SU-DHL-6 (cell line): Measurements from ENCODE around the gene SLC35A3.

ENCODE experiments used
- H2AFZ ChIP-seq: fragments of 200-600 bp; sonication (generic); 2 replicates; pipeline ENCODE4 v1.6.1; 2014; ENCODE audit warnings: low read depth, mild to moderate bottlenecking, moderate library complexity, mixed read lengths, antibody characterized with exemption, low read length; ENCODE audit not compliant: severe bottlenecking
- H3F3A ChIP-seq: fragments of 200-600 bp; shearing (Covaris generic); 2 replicates; pipeline ENCODE4 v1.6.0; 2016; ENCODE audit warnings: antibody characterized with exemption, mild to moderate bottlenecking; ENCODE audit not compliant: insufficient read depth
- H3K27ac ChIP-seq: fragments of 200-600 bp; sonication (generic); 2 replicates; pipeline ENCODE4 v1.5.1; 2016; ENCODE audit warnings: low read depth, mild to moderate bottlenecking, low read length, moderate library complexity, mixed read lengths
- H3K27me3 ChIP-seq: fragments of 200-600 bp; sonication (generic), shearing (Covaris generic); 2 replicates; pipeline ENCODE4 v1.6.0; 2014; ENCODE audit warnings: mild to moderate bottlenecking, low read length
- H3K36me3 ChIP-seq: fragments of 200-600 bp; sonication (generic); 2 replicates; pipeline ENCODE4 v1.6.1; 2014; ENCODE audit warnings: mild to moderate bottlenecking, low read length, mixed read lengths
- H3K4me2 ChIP-seq: fragments of 300-600, 200-600 bp; shearing (Covaris generic), sonication (generic); 2 replicates; pipeline ENCODE4 v1.6.0; 2014; ENCODE audit warnings: low read length, low read depth, mild to moderate bottlenecking; ENCODE audit not compliant: poor library complexity, severe bottlenecking
- H3K4me3 ChIP-seq: fragments of 200-600 bp; sonication (generic); 2 replicates; pipeline ENCODE4 v1.5.1; 2014; ENCODE audit warnings: antibody characterized with exemption, low read length, mild to moderate bottlenecking, mixed read lengths; ENCODE audit not compliant: insufficient read depth, poor library complexity, severe bottlenecking
- H3K79me2 ChIP-seq: fragments of 200-600 bp; sonication (generic); 2 replicates; pipeline ENCODE4 v1.6.1; 2014; ENCODE audit warnings: mild to moderate bottlenecking, low read length, moderate library complexity; ENCODE audit not compliant: insufficient read depth
- H3K9ac ChIP-seq: fragments of 200-600 bp; sonication (generic); 2 replicates; pipeline ENCODE4 v1.7.0; 2014; ENCODE audit warnings: mild to moderate bottlenecking, low read length
- H3K9me2 ChIP-seq: fragments of 200-600 bp; sonication (generic); replicated peaks from 2 replicates; pipeline ENCODE4 v1.6.1; 2014; ENCODE audit warnings: low read length; ENCODE audit not compliant: insufficient read depth
- H3K9me3 ChIP-seq: fragments of 200-600 bp; sonication (generic); 2 replicates; pipeline ENCODE4 v1.6.1; 2014; ENCODE audit warnings: low read length, mixed read lengths; ENCODE audit not compliant: insufficient read depth
- H4K20me1 ChIP-seq: fragments of 200-600 bp; sonication (generic); 2 replicates; pipeline ENCODE4 v1.6.1; 2014; ENCODE audit warnings: low read depth, mild to moderate bottlenecking, antibody characterized with exemption, low read length, moderate library complexity, mixed read lengths
- EZH2phosphoT487 ChIP-seq: fragments of 200-600 bp; sonication (generic), shearing (Covaris generic); conservative IDR thresholded peaks from 2 replicates; pipeline ENCODE4 v1.6.1; 2018; ENCODE audit warnings: mild to moderate bottlenecking, antibody characterized with exemption, low read length, moderate library complexity, mixed read lengths
- TF ChIP-seq, protein P1 (sequence below): fragments of 200-600 bp; sonication (generic); IDR thresholded peaks from one replicate; pipeline ENCODE4 v1.5.1; 2017; ENCODE audit warnings: antibody characterized with exemption, mild to moderate bottlenecking, low read length, moderate library complexity; ENCODE audit not compliant: insufficient read depth, poor library complexity, severe bottlenecking

The SLC35A3 gene

DNA sequence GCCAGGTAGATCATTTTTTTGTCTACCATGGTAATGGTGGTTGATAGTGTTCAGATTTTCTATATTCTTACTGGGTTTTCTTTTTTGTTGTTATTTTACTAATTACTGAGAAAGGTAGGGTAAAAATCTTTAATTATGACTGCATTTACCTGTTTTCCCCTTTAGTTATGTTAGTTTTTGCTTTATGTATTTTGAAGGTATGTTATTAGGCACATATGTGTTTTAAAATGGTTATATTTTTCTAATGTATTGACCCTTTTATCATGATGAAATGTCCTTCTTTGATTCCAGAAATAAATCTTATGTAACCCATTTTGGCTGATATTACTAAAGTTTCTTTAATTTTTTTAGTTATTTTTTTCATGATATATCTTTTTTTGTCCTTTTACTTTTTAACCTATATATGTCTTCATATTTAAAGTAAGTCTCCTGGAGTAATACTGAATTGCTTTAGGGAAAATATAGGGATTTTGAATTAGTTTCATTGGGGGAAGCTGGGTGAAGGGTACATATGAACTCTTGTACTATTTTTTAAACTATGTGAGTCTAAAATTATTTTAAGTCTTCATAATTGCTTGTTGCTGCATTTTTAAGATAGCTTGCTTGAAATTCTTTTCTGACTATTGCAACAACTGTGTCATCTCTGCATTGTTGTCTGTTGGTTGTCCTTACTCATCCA lies 22.4 kb downstream of the SLC35A3 start:
- Histone ChIP-seq H2AFZ (no peak overlapping the region), H3K9me2 (no peaks in the 10 kb centered on the region), H3K9me3 (no peaks in the 10 kb centered on the region), H4K20me1 (no peaks in the 10 kb centered on the region), H3K4me2 (no peak overlapping the region), H3K4me3 (no peak overlapping the region), H3K27me3 (no peaks in the 10 kb centered on the region), H3F3A (no peaks in the 10 kb centered on the region), H3K36me3 (peaks cover 29% of the 10 kb centered on the region), H3K9ac (no peak overlapping the region), H3K27ac (no peak overlapping the region), H3K79me2 (peaks cover 50% of the 10 kb centered on the region)
- TF ChIP-seq, protein P1, sequence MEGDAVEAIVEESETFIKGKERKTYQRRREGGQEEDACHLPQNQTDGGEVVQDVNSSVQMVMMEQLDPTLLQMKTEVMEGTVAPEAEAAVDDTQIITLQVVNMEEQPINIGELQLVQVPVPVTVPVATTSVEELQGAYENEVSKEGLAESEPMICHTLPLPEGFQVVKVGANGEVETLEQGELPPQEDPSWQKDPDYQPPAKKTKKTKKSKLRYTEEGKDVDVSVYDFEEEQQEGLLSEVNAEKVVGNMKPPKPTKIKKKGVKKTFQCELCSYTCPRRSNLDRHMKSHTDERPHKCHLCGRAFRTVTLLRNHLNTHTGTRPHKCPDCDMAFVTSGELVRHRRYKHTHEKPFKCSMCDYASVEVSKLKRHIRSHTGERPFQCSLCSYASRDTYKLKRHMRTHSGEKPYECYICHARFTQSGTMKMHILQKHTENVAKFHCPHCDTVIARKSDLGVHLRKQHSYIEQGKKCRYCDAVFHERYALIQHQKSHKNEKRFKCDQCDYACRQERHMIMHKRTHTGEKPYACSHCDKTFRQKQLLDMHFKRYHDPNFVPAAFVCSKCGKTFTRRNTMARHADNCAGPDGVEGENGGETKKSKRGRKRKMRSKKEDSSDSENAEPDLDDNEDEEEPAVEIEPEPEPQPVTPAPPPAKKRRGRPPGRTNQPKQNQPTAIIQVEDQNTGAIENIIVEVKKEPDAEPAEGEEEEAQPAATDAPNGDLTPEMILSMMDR: no peak
- no peak for TF ChIP-seq EZH2phosphoT487

- Histone ChIP-seq H3K9me2 (no peaks in the 10 kb centered on the region), H3K4me2 (no peak overlapping the region), H3K27me3 (no peaks in the 10 kb centered on the region), H4K20me1 (no peaks in the 10 kb centered on the region), H3F3A (no peaks in the 10 kb centered on the region), H3K9me3 (no peaks in the 10 kb centered on the region), H2AFZ (no peak overlapping the region), H3K9ac (no peak overlapping the region), H3K27ac (no peak overlapping the region), H3K79me2 (peaks cover 43% of the 10 kb centered on the region), H3K4me3 (no peak overlapping the region), H3K36me3 (peaks cover 29% of the 10 kb centered on the region)
- TF ChIP-seq EZH2phosphoT487: no peak
- TF ChIP-seq, protein P1: no peak
These were observed 23.1 kb downstream of the SLC35A3 start for GRCh38 chr1:99992760-99993467.

DNA sequence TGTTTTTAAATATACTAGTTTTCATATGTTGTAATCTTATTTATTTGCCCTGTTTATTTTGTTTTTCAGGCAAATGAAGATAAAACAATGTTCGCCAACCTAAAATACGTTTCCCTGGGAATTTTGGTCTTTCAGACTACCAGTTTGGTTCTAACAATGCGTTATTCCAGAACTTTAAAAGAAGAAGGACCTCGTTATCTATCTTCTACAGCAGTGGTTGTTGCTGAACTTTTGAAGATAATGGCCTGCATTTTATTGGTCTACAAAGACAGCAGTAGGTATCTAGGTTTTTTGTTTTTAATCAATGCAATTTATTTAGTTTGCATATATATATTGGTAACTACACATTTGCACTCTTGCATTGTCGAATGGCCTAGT lies 23.7 kb downstream of the SLC35A3 start:
- Histone ChIP-seq H3K79me2 (peaks cover 38% of the 10 kb centered on the region), H3K4me3 (no peak overlapping the region), H2AFZ (no peak overlapping the region), H3K27me3 (no peaks in the 10 kb centered on the region), H3K36me3 (peaks cover 29% of the 10 kb centered on the region), H3K9ac (no peak overlapping the region), H3F3A (no peaks in the 10 kb centered on the region), H3K27ac (no peak overlapping the region), H3K9me2 (no peaks in the 10 kb centered on the region), H4K20me1 (no peaks in the 10 kb centered on the region), H3K4me2 (no peak overlapping the region), H3K9me3 (no peaks in the 10 kb centered on the region)
- TF ChIP-seq, protein P1: no peak
- TF ChIP-seq EZH2phosphoT487: no peak
